Adipose tissue (tissue), 3 donors: ENCODE results near the gene IRS1. TPM values are rescaled to one million over a fixed set of nuclear protein-coding genes. Genes with fewer than 3 reads are reported as not detected.

ENCODE experiments used
- H3K27ac ChIP-seq: one replicate; pipeline ENCODE4 v1.5.1; 2013; ENCODE audit warnings: low read depth, low read length
- WGBS, 3 donors: extraction: QIAGEN DNeasy Blood & Tissue Kit; methylation state at CpG; one replicate each; pipeline ENCODE4 v1.1.7; 2013; 5-methylcytosine and 5-hydroxymethylcytosine counted together
- polyA plus RNA-seq, 3 donors: library from polyadenylated mRNA; stranded (reverse); fragments of 200-250 nt; gene quantifications; one replicate each; pipeline ENCODE4 v1.2.3, GENCODE V29; 2013
- donor health status: healthy with polysubstance abuse.
- donor health status: Bipolar disorder and iron deficiency.
- donor health status: healthy.

The IRS1 gene
- polyA plus RNA-seq, 3 donors, result 3.7 to 17.1 (median 6.6) TPM

DNA sequence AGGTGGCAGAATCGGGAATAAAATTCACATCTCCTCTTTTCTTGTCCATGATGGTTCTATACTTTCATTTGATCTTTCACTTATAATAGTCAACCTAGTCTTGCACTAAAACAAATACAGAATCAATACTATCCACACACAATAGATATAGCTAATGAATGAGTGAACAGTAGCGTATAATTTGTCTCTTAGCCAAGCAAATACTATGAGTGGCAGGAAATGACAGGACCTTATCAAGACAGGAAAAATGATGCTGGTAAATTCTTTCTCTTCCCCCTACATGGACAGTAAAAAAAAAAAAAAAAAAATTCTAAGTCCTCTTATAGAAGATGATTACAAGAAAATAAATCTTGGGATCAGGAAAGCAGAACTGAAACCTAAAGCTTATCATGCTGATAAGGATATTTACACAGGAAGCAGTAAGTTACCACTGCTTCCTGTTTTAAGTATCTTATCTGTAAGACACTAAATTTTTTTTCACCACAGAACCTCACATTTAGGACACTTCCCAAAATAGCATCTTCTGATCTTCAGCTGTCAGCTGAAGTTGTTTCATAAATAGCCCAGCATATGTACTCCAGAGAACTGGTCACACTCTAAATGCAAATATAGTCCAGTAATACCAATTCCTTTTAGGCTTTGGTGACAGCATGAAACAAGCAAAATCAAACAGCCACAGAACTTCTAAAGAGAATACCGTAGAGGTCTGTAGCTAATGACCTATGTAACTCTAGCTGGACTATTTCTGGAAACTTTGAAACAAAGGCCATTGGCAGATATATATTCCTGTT is 27.0 kb downstream of the IRS1 start:
- WGBS, 3 donors, result 11 to 31% (median 21%) methylated on average over 3 of the region's 3 CpGs
- H3K27ac ChIP-seq, result no peak overlapping the region

DNA sequence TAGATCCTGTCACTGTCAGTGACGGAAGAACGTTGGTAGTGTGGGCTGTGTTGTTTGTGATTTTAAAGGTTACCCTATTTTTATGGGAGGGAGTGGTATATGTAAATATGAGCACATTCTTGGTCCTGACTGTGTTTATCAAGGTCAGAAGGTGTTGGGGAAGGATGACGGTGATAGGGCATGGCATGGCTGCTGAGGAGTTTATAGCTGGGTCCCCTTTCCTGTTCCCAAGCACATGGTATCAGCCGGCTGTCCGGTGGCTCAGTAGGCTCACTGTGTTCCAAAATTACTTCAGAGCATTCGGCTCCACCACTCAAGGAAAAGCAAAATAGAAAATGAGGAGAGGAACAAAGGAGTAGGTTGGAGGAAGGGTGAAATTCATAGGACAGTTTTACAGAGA is 28.6 kb downstream of the IRS1 start:
- H3K27ac ChIP-seq, result no peak overlapping the region
- WGBS, 3 donors, result 66 to 83% (median 80%) methylated on average over 6 of the region's 6 CpGs

DNA sequence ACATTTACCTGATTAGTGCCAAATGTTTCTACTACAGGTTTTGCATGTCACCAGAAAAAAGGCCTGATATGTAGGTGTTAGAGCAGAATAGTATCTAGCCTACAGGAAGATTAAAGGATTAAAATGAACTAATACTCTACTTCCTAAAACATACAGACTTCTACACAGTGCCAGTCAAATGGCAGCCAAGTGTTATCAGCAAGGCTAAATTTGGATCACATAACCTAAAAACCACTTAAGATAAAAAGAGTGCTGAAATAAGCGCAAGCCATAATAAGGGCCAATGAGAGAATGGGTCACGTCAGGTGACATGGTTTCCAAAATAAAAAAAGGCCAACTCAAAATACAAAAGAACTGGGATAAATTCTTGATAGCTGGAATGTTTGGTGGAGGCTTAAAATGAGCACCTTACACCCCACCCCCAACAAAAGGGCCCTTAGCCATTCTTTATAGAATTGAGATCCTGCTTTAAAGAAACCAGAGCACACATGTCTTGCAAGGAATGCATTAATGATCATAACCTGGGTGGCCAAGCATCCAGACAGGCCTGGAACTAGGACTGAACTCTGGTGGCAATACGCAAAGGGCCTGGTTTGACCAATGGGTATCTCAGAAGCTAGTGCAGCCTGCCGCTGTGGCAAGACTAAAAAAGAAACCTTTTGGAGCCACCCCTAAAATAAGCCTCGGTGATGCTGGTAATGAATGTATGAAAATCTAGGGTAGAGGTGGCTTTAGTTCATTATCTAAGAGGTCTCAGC is 32.4 kb downstream of the IRS1 start:
- H3K27ac ChIP-seq, result no peak overlapping the region
- WGBS, 3 donors, result 74 to 88% (median 85%) methylated on average over 5 of the region's 5 CpGs

DNA sequence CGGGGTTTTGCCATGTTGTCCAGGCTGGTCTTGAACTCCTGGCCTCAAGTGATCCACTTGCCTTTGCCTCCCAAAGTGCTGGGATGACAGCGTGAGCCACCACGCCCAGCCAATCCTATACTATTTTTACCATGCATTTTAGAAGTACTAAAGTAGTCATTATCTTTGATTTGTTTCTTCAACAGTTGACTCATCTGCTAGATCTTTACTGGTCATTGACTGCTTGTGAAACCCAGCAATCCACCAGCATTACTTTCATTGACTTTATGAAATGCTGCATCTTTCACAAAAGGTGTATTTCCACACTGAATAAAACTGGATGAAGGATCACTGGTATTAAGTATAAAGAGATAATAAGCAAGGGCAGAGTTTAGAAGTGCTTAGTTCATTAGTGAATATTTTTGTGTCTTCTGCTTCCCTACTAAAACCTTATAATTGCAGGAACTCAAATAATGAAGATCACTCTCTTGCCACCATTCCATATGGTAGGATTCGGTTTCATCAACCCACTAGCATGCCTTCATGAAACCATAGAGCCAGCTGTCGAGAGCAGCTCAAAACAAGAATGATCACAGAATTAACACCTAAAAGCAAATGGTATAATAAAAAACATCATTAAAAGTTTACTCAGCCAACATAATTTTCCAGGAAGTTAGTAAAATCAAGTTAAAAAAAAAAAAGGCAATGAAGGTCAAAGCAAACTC is 33.1 kb downstream of the IRS1 start:
- WGBS, 3 donors, result 82 to 94% (median 93%) methylated on average over 5 of the region's 5 CpGs
- H3K27ac ChIP-seq, result no peak overlapping the region

DNA sequence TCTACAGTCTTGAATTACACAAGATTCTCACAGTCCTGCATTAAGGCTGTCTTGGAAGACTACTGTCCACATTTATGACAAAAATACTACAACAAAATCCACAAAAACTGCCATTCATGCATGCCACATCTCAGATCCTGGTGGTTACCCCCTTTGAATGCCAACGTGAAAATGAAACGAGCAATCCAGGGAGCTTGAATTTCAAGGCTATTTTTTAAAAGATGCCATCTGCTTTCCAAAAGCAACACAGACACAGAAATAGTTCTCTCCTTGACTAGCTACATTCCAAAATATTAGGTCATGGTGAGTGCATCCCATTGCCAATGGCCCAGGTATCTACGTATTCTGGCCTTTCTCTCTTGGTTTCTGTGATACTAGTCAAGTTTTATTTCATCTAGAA is 36.3 kb downstream of the IRS1 start:
- H3K27ac ChIP-seq, result no peak overlapping the region
- WGBS, 3 donors, result 79 to 84% (median 80%) methylated on average over 3 of the region's 3 CpGs

DNA sequence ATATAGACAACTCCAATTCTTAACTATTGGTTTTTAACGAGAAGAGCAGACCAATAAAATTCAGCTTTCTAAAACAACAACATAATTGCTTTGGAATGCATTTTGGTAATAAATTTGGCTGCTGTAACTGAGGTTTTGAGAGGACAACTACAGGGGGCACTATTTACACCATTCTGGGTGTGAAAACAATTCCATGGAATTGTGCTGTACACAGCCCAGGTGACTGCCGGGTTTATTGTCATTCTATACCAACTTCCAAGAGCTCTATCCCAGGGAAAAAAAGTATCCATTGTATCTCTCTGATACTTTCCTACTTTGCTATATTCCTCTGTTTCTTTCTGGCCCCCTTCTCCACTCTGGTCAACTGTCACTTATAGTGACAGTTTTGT is 38.4 kb downstream of the IRS1 start:
- H3K27ac ChIP-seq, result no peak overlapping the region
- 72 to 91% (median 84%) methylated on average over 2 of the region's 2 CpGs for WGBS, 3 donors

DNA sequence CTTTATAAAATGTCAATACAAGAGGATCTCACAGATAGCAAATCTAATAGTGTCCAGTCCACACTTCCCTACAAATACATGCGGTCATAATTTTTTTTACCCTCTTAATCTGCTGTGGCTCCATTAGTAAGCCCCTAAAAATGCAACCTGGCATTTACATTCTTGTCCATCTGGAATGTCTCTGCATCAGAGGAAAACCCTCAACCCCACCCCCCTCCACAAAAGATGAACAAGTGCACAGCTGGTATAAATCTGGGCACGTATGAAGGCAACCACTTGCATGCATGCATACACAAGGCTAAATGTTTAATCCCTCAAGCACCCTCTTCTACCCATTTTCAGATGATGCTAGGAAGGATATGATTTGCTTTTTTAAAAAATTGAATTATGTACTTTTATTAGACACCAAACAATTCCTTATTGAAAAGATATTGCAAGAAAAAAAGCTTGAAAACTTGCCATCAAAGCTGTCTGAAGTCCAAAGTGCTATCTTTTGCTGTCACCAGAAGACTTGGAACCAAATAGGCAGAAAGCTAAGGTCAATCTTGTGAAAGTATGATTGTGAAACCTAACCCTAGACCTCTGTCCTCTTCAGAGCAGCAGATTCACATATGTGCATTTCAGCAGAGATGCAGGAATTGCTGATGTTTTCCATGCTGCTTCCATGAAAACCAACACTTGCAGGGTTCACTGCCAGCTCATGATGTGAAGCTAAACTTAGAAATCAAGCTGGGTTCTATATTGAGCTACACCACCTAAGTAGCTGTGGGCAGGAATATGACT is 39.0 kb downstream of the IRS1 start:
- no peak overlapping the region for H3K27ac ChIP-seq
- WGBS, 3 donors, result 68 to 85% (median 81%) methylated on average over 2 of the region's 2 CpGs

DNA sequence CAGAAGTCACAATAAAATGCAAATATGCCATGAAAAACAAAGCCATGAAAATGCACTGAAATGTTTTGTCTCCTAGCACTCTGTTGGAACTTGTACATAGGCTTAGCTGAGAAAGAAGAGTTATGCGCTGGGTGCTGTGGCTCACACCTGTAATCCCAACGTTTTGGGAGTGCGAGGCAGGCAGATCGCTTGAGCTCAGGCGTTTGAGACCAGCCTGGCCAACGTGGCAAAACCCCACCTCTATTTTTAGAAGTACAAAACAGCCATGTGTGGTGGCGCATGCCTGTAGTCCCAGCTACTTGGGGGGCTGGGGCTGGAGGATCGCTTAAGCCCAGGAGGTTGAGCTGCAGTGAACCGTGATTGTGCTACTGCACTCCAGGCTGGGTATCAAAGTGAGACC is 39.9 kb downstream of the IRS1 start:
- WGBS, 3 donors, result 81 to 89% (median 81%) methylated on average over 9 of the region's 9 CpGs
- no peak overlapping the region for H3K27ac ChIP-seq

DNA sequence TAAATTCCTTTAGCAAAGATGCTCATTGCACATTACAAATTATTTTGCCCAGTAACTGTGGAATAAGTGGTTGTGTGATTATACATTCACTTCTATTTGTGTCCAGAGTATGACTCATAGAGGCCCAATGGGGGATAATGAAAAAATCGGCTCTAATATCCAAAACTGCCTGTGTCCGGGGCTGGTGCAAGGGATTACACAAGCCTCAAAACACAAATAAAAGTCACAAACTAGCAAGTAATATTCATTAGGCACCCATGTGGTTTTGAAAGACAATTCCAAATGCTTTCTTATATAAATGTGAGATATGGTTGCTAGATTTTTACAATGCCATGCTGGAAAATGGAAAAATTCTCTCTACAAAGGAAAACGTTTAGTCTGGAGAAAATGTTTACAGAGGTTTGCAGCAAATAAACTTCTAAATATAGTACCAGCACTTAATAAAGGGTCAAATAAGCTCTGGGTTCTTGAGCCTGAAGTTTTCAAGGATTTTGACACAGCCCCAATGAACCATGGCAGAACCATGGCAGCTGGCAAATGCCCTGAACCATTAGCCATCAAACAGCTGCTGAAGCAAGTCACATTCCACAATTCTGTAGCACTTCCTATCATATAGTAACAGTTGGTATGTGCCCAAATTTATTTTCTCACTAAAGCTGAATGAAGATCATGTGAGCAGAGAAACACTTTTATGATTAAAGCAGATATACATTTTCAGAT is 40.5 kb downstream of the IRS1 start:
- H3K27ac ChIP-seq, result no peak overlapping the region
- 46 to 62% (median 57%) methylated on average over 3 of the region's 3 CpGs for WGBS, 3 donors

DNA sequence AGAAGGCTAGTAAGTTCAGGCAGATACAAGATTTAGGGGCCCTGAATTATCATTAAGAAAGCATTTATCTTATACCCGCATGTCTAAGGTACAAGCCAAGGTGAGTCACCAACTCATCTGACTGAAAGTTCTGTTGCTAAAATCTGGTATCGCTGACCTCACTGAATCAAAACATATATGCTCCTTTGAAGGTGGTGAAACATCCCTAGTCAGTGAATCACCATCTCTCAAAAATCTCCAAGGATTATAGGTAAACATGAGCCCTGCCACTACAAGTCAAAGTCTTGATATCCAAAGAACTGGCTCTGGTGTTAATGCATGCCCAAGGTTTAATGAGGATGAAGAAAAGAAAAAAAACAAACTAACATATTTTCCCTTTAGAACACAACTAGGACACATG is 43.5 kb downstream of the IRS1 start:
- 76 to 96% (median 89%) methylated on average over 2 of the region's 2 CpGs for WGBS, 3 donors
- no peak overlapping the region for H3K27ac ChIP-seq

DNA sequence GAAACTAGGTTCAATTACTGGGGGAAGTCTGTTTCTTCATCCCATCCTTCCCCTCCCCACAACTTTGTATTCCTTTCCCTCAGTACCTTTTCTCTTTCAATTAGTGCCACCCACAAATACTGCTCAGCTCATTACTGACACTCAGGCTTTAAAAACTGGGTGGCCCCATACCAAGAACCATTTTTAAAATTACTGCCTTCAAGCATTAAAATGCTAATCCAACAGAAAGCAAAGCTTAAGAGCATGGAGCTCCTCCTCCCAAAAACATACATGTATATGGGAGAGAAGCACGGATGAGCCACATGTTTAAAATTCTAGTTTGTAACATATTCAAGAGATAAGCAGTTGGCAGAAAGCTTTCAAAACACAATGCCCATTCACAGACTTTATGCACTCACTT is 44.0 kb downstream of the IRS1 start:
- 37 to 80% (median 79%) methylated on average over 1 of the region's 1 CpG for WGBS, 3 donors
- H3K27ac ChIP-seq, result no peak overlapping the region

DNA sequence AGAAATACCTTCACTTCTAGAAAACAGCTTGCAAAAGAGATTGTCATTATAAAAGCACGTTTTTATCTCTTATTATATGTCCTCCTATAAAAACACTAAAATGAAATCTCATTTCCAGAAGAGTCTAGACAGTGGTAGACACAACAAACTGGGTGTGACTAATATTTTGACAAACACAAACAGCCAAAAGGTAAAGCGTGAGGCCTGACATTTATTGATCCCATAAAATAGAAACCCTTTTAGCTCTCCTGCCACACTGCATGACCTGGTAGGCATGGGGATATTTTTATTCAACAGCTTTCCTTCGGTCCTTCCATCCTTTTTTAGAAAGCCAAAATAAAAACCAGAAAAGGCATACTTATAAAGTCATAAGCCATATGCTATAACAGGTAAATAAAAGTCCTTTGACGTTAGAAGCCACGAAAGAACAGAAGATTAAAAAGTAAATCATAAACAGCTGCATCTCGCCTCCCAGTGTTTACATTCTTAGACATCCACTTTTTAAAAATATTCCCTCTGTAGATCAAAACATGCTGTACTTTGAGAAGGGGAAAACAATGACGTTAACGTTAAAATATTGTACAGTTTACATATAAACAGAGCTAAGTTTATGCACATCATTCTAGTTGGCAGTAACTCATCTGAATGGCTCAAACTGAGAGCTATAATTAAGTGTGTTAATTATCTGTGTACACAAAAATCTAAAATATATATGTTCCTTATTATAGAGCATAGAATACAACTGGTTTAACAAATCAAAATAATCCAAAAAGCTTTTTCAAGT is 44.6 kb downstream of the IRS1 start:
- no peak overlapping the region for H3K27ac ChIP-seq
- WGBS, 3 donors, result 20 to 68% (median 65%) methylated on average over 8 of the region's 8 CpGs

DNA sequence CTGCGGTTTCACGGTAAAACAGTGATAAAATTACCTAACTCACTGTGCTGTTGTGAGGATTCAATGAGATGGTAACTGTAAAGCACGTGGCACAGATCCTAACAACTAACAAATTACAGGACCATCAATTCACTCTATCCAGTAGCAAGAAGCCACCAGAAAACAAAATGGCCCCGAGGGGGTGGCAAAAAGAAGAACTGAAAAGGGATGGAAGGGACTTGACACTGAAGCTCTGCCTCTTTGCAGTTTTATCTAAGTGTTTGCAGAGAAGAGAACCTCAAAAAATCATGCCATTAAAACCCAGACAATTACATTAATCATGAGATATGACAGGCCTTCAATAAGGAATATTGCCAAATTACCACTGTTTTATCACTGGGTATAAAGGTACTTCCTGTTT is 46.7 kb downstream of the IRS1 start:
- no peak overlapping the region for H3K27ac ChIP-seq
- 95 to 96% (median 95%) methylated on average over 4 of the region's 4 CpGs for WGBS, 3 donors

DNA sequence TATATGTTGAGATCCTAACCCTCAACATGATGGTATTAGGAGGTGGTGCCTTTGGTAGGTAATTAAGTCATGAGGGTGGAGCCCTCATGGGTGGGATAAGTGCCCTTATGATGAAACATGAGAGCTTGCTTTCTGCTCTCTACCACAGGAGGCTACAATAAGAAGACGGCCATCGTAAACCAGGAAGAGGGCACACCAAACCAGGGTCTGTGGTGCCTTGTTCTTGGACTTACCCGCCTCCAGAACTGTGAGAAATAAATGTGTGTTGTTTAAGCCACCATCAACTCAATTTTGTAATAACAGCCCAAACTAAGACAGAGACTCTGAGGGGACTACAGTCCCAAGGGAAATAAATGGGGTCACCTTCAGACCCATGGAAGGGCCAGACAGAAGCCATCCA is 52.3 kb downstream of the IRS1 start:
- no peak overlapping the region for H3K27ac ChIP-seq
- WGBS, 3 donors, result 88 to 100% (median 96%) methylated on average over 3 of the region's 3 CpGs

DNA sequence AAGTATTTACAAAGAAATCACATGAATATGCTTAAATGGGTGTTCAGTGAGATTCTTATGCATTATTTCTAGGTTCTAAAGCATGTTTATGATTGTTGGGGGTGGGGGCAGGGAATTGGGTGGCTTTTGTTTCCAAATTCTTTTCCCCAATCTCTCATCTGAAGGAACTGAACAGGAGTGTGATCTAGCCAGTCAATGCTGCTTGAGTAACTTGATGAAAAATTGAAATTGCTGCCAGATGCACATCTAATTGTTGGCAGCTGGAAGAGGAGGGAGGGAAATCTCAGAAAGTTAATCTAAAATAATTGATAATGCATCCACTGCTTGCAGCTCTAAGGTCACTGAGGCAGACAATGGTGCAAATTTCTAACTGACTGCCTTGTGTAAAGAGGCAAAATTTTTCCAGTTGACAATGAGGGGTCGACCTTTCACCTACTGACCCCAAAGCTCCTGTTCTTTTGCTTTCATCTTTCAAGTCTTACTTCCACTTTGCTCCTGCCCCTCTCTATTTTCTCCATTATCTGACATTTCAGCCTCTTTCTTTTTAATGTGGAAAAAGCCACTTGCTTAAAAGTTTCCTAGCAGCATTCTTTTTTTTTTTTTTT is 53.3 kb downstream of the IRS1 start:
- H3K27ac ChIP-seq, result no peak overlapping the region
- WGBS, 3 donors, result 76 to 84% (median 79%) methylated on average over 1 of the region's 1 CpG

DNA sequence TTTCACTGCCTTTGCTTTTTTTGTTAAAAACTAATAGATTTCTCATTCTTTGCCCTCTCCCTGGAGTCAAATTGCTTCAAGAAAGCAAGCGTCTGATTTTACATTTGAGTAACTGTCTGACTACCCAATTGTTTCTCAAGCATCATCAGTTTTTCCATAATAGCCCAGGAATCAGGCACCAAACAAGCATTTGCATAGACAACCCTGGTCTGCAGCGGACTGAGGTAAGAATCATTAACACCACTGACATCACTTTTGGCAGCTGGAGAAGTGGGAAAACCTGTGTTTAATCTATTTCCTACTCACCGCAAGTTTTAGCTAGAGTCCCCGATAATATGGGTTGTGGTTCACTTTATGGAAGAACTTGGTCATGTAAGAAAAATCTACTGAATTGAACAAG is 55.7 kb downstream of the IRS1 start:
- WGBS, 3 donors, result 69 to 82% (median 78%) methylated on average over 4 of the region's 4 CpGs
- no peak overlapping the region for H3K27ac ChIP-seq

DNA sequence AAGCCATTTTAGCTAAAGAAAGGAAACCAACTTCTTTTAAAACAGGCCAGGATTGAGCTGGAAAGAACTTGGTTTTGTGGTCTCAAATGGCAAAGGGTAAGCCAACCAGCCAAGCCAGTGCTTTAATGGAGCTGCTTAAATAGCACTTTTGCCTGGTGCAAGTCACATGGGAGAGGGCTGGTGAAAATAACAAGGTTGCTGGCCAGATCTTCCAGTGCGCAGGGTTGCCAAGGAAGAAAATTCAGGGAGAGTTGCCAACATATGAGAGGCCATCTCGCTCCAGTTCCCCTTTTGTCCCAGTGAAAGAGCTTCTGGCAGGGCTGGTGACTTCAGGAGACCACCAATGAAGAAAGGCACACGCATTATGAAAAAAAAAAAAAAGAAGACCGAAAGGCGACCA is 57.3 kb downstream of the IRS1 start:
- 55 to 62% (median 59%) methylated on average over 5 of the region's 5 CpGs for WGBS, 3 donors
- no peak overlapping the region for H3K27ac ChIP-seq
